Neuron (in vitro differentiated cells): ENCODE data around the gene POF1B.

Source experiments
- H2AFZ ChIP-seq: one replicate; pipeline ENCODE4 v1.6.1; 2013; ENCODE audit warnings: low read depth, mild to moderate bottlenecking, inconsistent platforms, low read length, moderate library complexity
- H3K27me3 ChIP-seq: one replicate; pipeline ENCODE4 v1.6.1; 2013; ENCODE audit warnings: low read length; ENCODE audit not compliant: insufficient read depth
- H3K36me3 ChIP-seq: one replicate; pipeline ENCODE4 v1.6.1; 2013; ENCODE audit warnings: low read length; ENCODE audit not compliant: insufficient read depth
- H3K4me1 ChIP-seq: one replicate; pipeline ENCODE4 v1.6.1; 2013; ENCODE audit warnings: low read length; ENCODE audit not compliant: insufficient read depth
- H3K4me3 ChIP-seq: 2 replicates; pipeline ENCODE4 v1.5.1; 2013; ENCODE audit warnings: mild to moderate bottlenecking, low read length, moderate library complexity
- H3K9me3 ChIP-seq: one replicate; pipeline ENCODE4 v1.6.1; 2013; ENCODE audit warnings: low read length

The POF1B gene, protein sequence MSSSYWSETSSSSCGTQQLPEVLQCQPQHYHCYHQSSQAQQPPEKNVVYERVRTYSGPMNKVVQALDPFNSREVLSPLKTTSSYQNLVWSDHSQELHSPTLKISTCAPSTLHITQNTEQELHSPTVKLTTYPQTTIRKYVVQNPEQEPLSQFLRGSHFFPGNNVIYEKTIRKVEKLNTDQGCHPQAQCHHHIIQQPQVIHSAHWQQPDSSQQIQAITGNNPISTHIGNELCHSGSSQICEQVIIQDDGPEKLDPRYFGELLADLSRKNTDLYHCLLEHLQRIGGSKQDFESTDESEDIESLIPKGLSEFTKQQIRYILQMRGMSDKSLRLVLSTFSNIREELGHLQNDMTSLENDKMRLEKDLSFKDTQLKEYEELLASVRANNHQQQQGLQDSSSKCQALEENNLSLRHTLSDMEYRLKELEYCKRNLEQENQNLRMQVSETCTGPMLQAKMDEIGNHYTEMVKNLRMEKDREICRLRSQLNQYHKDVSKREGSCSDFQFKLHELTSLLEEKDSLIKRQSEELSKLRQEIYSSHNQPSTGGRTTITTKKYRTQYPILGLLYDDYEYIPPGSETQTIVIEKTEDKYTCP

DNA sequence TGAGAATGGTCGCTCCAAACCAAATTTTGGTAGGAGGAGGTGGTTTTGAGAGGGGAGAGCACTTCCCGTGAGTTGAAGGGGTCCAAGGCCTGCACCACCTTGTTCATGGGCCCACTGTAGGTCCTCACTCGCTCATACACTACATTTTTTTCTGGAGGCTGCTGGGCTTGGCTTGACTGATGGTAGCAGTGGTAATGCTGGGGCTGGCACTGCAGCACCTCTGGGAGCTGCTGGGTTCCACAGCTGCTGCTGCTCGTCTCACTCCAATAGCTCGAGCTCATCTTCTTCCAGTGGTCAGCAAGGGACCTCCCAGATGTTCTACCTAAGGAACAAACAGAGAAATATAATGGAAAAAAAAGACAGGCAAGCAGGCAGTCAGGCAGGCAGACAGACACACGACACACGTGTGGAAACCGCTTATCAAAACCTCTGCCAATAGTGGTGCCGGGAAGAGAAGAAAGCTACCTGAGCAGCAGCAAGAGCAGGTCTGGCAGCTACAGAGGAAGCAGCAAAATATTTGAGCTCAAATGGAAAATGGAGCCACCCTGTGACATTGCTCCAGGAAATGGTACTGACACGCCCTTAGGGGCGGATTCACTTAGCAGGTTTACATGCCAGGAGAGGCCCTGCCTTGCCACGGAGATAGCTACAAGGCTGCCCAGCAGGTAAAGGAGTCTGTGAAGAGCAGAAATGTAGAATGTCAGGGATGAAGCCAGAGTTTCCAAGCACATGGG, at the start of gene POF1B:
Gene POF1B (minus strand): TSS at position 492 of the 734 bp plus-strand sequence. CDS start 211 bp downstream, at position 281.
- no peak within 1 kb of the TSS for H3K4me3 ChIP-seq
- no peak within 1 kb of the TSS for H2AFZ ChIP-seq
- no peaks in the 10 kb centered on the region for H3K36me3 ChIP-seq
- no peaks in the 10 kb centered on the region for H3K9me3 ChIP-seq
- H3K27me3 ChIP-seq, result no peaks in the 10 kb centered on the region
- no peaks in the 10 kb centered on the region for H3K4me1 ChIP-seq

DNA sequence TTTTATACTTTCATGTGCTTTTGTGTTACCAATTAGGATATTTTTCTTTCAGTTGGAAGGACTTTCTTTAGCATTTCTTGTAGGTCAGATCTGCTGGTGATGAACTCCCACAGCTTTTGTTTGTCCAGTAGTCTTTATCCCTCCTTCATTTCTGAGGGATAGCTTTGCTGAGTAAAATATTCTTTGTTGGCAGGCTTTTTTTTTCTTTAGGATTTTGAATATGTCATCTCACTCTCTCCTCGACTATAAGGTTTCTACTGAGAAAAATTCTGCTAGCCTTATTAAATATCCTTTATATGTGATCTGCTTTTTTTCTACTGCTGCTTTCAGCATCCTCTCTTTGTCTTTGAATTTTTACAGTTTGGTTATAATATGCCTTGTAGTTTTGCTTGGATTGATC, 49.6 kb upstream of the POF1B start:
- no peaks in the 10 kb centered on the region for H3K27me3 ChIP-seq
- no peaks in the 10 kb centered on the region for H3K4me1 ChIP-seq
- H3K36me3 ChIP-seq, result no peaks in the 10 kb centered on the region
- no peak overlapping the region for H2AFZ ChIP-seq
- H3K4me3 ChIP-seq, result no peak overlapping the region
- no peaks in the 10 kb centered on the region for H3K9me3 ChIP-seq

DNA sequence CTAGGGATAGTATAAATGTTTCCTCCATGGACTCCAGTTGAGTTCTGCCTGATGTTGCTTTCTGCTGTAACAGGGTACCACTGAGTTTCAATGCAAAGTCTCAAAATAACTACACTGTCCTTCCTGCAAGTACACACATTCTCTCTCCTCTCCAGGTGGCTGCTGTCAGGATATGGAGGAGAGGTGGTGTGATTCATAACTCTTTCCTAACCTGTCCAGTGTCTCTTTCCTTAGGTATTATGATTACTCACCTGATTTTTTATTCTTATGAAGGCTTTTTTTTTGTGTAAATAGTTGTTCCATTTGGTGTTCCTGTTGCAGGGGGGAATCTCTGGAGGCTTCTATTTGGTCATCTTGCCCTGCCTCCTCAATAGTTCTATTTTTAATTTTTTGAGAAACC, 39.8 kb upstream of the POF1B start:
- no peaks in the 10 kb centered on the region for H3K36me3 ChIP-seq
- no peaks in the 10 kb centered on the region for H3K9me3 ChIP-seq
- H3K27me3 ChIP-seq, result no peaks in the 10 kb centered on the region
- H3K4me1 ChIP-seq, result no peaks in the 10 kb centered on the region
- no peak overlapping the region for H2AFZ ChIP-seq
- H3K4me3 ChIP-seq, result no peak overlapping the region

DNA sequence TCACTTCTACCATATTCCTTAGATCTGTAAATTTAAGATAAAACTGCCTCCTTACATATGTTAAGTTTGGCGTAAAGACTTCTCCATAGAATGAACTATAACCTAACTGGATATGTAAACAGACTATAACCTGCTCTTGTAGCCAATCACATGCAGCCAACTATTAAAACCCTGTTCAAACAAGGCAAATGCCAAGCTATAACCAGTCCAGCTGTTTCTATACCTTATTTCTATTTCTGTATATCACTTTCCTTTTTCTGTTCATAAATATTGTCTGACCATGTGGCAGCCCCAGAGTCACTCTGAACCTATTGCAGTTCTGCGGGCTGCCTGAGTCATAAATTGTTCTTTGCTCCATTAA, 12.4 kb upstream of the POF1B start:
- Histone ChIP-seq H3K9me3 (no peaks in the 10 kb centered on the region), H2AFZ (no peak overlapping the region), H3K36me3 (no peaks in the 10 kb centered on the region), H3K4me1 (no peaks in the 10 kb centered on the region), H3K27me3 (no peaks in the 10 kb centered on the region), H3K4me3 (no peak overlapping the region)

DNA sequence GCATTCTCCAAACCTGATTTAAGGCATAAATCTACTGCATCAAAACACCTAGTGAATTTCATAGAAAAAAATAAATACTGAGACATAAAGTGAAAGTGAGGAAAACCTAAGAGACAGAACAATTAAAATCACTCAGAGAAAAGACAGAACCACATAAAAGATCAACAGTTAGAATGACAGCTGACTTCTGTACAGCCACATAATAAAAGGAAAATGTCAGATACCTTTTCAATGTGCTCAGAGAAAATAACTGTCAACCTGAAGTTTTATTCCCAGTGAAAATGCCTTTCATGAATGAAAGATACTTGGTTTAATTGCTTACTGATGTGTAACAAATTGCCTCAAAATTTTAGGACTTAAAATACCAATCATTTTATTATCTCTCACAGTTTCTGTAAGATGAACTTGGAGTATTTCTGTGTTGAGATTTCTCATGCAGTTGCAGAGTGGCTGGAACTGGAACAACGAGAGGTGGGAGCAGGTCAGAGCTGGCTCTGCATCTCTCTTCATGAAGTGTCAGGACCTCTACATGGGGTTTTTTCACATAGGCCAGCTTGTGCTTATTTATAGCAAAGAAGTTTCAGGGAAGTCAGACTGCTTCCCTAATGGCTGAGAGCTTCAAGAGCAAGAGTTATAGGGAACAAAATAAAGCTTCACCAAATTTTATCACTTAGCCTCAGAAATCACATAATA, 11.9 kb upstream of the POF1B start:
- Histone ChIP-seq H2AFZ (no peak overlapping the region), H3K9me3 (no peaks in the 10 kb centered on the region), H3K4me1 (no peaks in the 10 kb centered on the region), H3K4me3 (no peak overlapping the region), H3K27me3 (no peaks in the 10 kb centered on the region), H3K36me3 (no peaks in the 10 kb centered on the region)

DNA sequence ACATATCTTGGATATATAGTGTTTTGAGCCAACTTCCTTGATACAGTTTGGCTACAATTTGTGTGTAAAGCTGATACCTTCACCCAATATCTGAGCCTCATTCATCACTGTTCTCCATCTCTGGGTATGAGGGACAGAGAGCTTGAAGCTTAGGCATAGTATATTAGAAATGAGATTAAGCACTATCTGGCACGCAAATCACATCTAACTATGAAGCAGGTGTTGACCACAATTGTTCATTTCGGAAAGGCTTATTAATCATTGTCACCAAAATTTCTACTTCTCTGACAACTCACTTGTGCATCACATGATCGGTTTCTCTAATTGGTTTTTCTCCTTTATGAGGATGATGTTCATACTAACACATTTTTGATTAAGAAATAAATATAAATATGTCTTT, 2.1 kb upstream of the POF1B start:
- H3K4me3 ChIP-seq, result no peak overlapping the region
- H3K27me3 ChIP-seq, result no peaks in the 10 kb centered on the region
- H3K4me1 ChIP-seq, result no peaks in the 10 kb centered on the region
- no peak overlapping the region for H2AFZ ChIP-seq
- H3K36me3 ChIP-seq, result no peaks in the 10 kb centered on the region
- H3K9me3 ChIP-seq, result no peaks in the 10 kb centered on the region

DNA sequence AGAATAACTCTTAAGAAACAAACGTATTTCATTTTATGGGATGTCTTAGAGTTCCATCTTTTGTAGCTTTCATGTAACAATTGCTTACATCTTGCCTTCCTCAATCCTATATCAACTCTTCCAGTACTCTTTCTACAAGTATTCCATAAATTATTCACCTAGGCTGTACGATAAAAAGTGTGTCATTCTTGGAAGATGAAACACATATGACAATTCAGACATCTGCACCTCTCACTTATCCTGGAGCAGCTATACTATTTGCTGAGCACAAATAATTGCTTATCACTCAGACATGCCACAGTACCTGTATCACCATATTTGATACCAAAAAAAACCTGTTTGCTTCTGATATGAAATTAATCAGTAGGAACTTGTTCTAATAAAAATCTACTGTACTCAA, 1.0 kb downstream of the POF1B start:
- Histone ChIP-seq H3K36me3 (no peaks in the 10 kb centered on the region), H3K9me3 (no peaks in the 10 kb centered on the region), H2AFZ (no peak overlapping the region), H3K4me1 (no peaks in the 10 kb centered on the region), H3K4me3 (no peak overlapping the region), H3K27me3 (no peaks in the 10 kb centered on the region)

DNA sequence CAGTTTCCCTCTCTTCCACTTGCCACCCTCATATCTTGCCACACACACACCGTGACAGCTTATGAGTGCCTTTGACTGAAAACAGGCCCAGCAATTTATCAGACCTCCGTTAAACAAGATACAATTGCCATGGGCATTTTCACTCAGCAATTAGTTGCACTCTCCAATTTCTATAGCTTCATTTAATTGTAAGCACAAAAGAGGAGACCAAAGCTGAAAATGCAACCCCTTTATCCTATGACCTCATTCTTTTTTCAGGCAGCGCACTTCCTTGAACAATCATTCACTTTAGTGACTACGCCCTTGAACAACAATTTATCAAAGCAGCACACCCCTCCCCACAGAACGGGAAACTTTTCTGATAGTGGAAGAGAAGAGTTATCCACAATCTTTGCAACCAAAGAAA, 4.1 kb downstream of the POF1B start:
- no peak overlapping the region for H2AFZ ChIP-seq
- H3K27me3 ChIP-seq, result no peaks in the 10 kb centered on the region
- H3K4me3 ChIP-seq, result no peak overlapping the region
- no peaks in the 10 kb centered on the region for H3K9me3 ChIP-seq
- no peaks in the 10 kb centered on the region for H3K4me1 ChIP-seq
- H3K36me3 ChIP-seq, result no peaks in the 10 kb centered on the region

DNA sequence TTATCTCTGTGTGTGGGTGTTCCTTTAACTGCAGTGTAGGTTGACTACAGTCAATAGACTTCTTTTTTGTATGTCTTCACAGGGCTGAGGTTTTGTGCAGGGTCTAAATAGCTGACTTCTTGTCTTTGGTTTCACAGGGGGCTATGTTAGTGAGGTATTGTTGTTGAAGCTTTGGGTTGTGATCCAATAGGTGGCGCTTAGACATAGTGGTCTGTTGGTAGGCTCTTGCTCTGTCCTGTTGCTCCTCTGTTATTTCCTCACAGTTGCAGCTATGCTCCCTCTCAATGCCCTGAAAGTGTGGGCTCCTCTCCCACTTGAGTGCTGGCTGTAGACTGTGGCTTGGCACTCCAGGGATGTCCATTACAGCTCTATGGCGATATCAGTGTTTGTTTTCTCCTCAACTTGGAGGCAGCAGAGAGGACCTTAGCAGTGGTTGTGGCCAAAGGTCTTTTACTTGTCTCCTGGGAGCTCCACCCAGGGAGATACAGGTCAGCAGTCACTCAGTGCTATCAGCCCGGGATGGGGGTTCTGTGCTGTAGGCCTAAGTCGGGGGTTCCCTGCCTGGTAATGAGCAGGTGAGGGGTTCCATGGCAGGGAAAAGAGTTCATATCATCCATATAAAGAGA, 14.0 kb downstream of the POF1B start:
- Histone ChIP-seq H3K27me3 (no peaks in the 10 kb centered on the region), H2AFZ (no peak overlapping the region), H3K4me3 (no peak overlapping the region), H3K9me3 (no peaks in the 10 kb centered on the region), H3K4me1 (no peaks in the 10 kb centered on the region), H3K36me3 (no peaks in the 10 kb centered on the region)

DNA sequence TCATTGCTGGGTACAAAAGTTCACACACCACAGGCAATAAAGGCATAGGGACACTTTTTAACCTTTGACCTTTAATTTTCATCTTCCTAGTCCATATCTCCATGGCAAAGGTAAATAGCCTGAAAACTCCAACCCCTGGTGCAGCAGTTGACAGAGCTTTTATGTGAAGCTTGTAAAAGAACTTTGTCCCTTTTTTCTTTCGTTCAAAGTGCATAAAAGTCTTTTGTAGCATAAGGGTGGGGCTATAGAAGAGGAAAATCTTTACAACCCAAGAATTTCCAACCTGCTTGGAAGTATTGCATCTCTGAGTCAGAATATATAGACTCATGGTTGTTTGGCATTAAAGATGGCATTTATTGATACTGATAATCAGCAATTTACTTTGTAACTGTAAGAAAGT, 20.4 kb downstream of the POF1B start:
- Histone ChIP-seq H3K9me3 (no peaks in the 10 kb centered on the region), H2AFZ (no peak overlapping the region), H3K27me3 (no peaks in the 10 kb centered on the region), H3K36me3 (no peaks in the 10 kb centered on the region), H3K4me3 (no peak overlapping the region), H3K4me1 (no peaks in the 10 kb centered on the region)

DNA sequence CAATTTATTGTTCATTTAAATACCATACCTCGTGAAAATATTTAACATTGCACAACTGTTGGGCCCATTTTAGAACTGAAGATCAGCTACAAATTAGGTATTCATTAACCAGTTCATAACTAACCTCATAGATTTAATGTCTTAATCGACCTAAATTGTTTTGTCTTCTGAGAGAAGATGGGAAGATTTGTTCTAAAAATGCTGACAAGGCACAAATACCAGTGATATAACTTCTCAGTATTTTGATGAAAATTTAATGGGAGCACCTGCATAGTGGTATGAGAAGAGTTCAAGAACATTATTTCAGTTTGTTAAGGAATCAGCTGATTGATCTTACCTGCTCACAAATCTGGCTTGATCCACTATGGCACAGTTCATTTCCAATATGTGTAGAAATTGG, 33.9 kb downstream of the POF1B start:
- no peaks in the 10 kb centered on the region for H3K36me3 ChIP-seq
- H3K4me3 ChIP-seq, result no peak overlapping the region
- H2AFZ ChIP-seq, result no peak overlapping the region
- H3K9me3 ChIP-seq, result no peaks in the 10 kb centered on the region
- H3K27me3 ChIP-seq, result no peaks in the 10 kb centered on the region
- H3K4me1 ChIP-seq, result no peaks in the 10 kb centered on the region

DNA sequence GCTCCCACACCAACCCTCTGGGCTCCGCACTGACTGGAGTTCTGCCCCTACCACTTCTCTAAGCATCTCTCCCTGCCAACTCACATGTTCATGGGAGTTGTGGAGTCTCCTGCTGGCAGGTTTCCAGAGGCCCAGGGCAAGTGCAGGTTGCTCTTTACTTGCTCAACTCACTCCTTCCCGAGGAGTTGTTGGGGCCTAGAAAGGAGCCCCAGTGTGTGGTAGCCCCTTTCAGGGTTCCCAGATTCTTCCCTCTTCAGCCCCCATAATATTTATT, 52.5 kb downstream of the POF1B start:
- no peaks in the 10 kb centered on the region for H3K4me1 ChIP-seq
- H3K36me3 ChIP-seq, result no peaks in the 10 kb centered on the region
- no peaks in the 10 kb centered on the region for H3K9me3 ChIP-seq
- H2AFZ ChIP-seq, result no peak overlapping the region
- H3K27me3 ChIP-seq, result no peaks in the 10 kb centered on the region
- H3K4me3 ChIP-seq, result no peak overlapping the region
